Astrocyte (in vitro differentiated cells and primary cell): ENCODE results near the gene SARDH. TPM values are rescaled to one million over a fixed set of nuclear protein-coding genes. Genes with fewer than 3 reads are reported as not detected.

Experiments used
- DNase-seq: peaks from one replicate; pipeline ENCODE4 v3.0.0-alpha.2; 2010; ENCODE audit warnings: low read depth
- FAIRE-seq: peaks from 2 replicates; lab custom pipeline; 2011; peaks lifted over from hg19 to GRCh38; lab: Jason Lieb, UNC
- H2AFZ ChIP-seq: 2 replicates; pipeline ENCODE4 v1.6.0; 2012; ENCODE audit warnings: low read depth, low read length, inconsistent platforms
- H3K27ac ChIP-seq: 2 replicates; pipeline ENCODE4 v1.5.1; 2011; ENCODE audit warnings: low read depth, low read length, inconsistent platforms
- H3K27me3 ChIP-seq: 2 replicates; pipeline ENCODE4 v1.6.0; 2011; ENCODE audit warnings: low read length, inconsistent platforms; ENCODE audit not compliant: insufficient read depth
- H3K36me3 ChIP-seq: 2 replicates; pipeline ENCODE4 v1.5.1; 2011; ENCODE audit warnings: low read length, inconsistent platforms; ENCODE audit not compliant: insufficient read depth
- H3K4me1 ChIP-seq: 2 replicates; pipeline ENCODE4 v1.5.1; 2011; ENCODE audit warnings: low read length, inconsistent platforms; ENCODE audit not compliant: insufficient read depth
- H3K4me2 ChIP-seq: 2 replicates; pipeline ENCODE4 v1.6.0; 2012; ENCODE audit warnings: low read length, inconsistent platforms
- H3K4me3 ChIP-seq: 2 replicates; pipeline ENCODE4 v1.5.1; 2011; ENCODE audit warnings: low read depth, mild to moderate bottlenecking, low read length, inconsistent platforms; ENCODE audit not compliant: insufficient read depth
- H3K79me2 ChIP-seq: 2 replicates; pipeline ENCODE4 v1.6.0; 2012; ENCODE audit warnings: mild to moderate bottlenecking, low read length, inconsistent platforms; ENCODE audit not compliant: insufficient read depth
- H3K9ac ChIP-seq: 2 replicates; pipeline ENCODE4 v1.6.0; 2012; ENCODE audit warnings: mild to moderate bottlenecking, low read length, inconsistent platforms
- H3K9me3 ChIP-seq: 2 replicates; pipeline ENCODE4 v1.5.1; 2012; ENCODE audit warnings: low read depth, mild to moderate bottlenecking, low read length, inconsistent platforms; ENCODE audit not compliant: insufficient read depth
- H4K20me1 ChIP-seq: 2 replicates; pipeline ENCODE4 v1.6.0; 2012; ENCODE audit warnings: low read length, inconsistent platforms; ENCODE audit not compliant: insufficient read depth
- H3K27ac Mint-ChIP-seq: one replicate; pipeline ENCODE4 v1.8.0; 2021; ENCODE audit warnings: mild to moderate bottlenecking, mixed read lengths; ENCODE audit not compliant: unreplicated experiment
- H3K27me3 Mint-ChIP-seq: one replicate; pipeline ENCODE4 v1.8.0; 2021; ENCODE audit warnings: low read depth, mixed read lengths; ENCODE audit not compliant: unreplicated experiment
- H3K36me3 Mint-ChIP-seq: one replicate; pipeline ENCODE4 v1.8.0; 2021; ENCODE audit warnings: low read depth, mixed read lengths; ENCODE audit not compliant: unreplicated experiment
- H3K4me1 Mint-ChIP-seq: one replicate; pipeline ENCODE4 v1.8.0; 2021; ENCODE audit warnings: low read depth, mixed read lengths; ENCODE audit not compliant: unreplicated experiment
- H3K4me3 Mint-ChIP-seq: one replicate; pipeline ENCODE4 v1.8.0; 2021; ENCODE audit warnings: mild to moderate bottlenecking, moderate library complexity, mixed read lengths; ENCODE audit not compliant: unreplicated experiment
- H3K9me3 Mint-ChIP-seq: one replicate; pipeline ENCODE4 v1.8.0; 2021; ENCODE audit warnings: mild to moderate bottlenecking, mixed read lengths; ENCODE audit not compliant: unreplicated experiment
- EZH2 ChIP-seq: IDR thresholded peaks from 2 replicates; pipeline ENCODE4 v1.6.1; 2012; ENCODE audit warnings: mild to moderate bottlenecking, low read length, inconsistent platforms; ENCODE audit not compliant: insufficient read depth
- total RNA-seq: library from RNA; stranded (reverse); gene quantifications from 2 replicates; pipeline ENCODE4 v1.2.1, GENCODE V29; 2021
- TF ChIP-seq, protein P1 (sequence below): IDR thresholded peaks from 2 replicates; pipeline ENCODE4 v1.5.1; 2011; ENCODE audit warnings: low read depth, mild to moderate bottlenecking, inconsistent platforms, low read length, moderate library complexity; ENCODE audit not compliant: insufficient read depth

SARDH gene
- total RNA-seq, 1 donor from 2014 or later = 2.8 TPM

DNA sequence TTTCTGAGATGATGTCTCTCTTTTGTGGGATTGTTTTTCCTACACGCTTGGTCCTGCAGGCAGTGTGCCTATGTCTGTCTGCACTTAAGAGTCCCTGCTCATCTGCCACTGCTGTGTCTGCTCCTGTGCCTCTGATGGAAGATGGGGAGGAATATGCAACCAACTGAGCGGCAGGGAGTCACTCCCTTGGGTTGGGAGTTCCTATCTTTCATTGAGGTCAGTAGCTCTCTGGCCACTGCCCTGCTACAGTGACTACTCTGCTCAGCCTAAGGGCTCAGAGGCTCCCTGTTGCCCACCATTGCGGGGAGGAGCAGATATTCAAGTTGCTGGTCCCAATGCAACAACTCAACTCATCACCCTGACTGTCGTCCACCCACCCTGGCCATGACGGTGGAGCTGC is 115.6 kb downstream of the SARDH start:
- Histone ChIP-seq H3K4me1 (no peaks in the 10 kb centered on the region), H2AFZ (no peak overlapping the region), H3K4me2 (no peak overlapping the region), H3K9me3 (peaks cover 4% of the 10 kb centered on the region), H3K27me3 (peaks cover 35% of the 10 kb centered on the region), H3K79me2 (no peaks in the 10 kb centered on the region), H3K4me3 (no peak overlapping the region), H3K36me3 (no peaks in the 10 kb centered on the region), H3K27ac (no peak overlapping the region), H3K9ac (no peak overlapping the region), H4K20me1 (no peaks in the 10 kb centered on the region)
- no peak for FAIRE-seq
- Mint-ChIP-seq H3K27ac (no peak overlapping the region), H3K4me3 (no peak overlapping the region), H3K4me1 (peaks cover 3% of the 10 kb centered on the region), H3K27me3 (peaks cover 77% of the 10 kb centered on the region), H3K9me3 (peaks cover 31% of the 10 kb centered on the region), H3K36me3 (peaks cover 3% of the 10 kb centered on the region)
- TF ChIP-seq, protein P1, sequence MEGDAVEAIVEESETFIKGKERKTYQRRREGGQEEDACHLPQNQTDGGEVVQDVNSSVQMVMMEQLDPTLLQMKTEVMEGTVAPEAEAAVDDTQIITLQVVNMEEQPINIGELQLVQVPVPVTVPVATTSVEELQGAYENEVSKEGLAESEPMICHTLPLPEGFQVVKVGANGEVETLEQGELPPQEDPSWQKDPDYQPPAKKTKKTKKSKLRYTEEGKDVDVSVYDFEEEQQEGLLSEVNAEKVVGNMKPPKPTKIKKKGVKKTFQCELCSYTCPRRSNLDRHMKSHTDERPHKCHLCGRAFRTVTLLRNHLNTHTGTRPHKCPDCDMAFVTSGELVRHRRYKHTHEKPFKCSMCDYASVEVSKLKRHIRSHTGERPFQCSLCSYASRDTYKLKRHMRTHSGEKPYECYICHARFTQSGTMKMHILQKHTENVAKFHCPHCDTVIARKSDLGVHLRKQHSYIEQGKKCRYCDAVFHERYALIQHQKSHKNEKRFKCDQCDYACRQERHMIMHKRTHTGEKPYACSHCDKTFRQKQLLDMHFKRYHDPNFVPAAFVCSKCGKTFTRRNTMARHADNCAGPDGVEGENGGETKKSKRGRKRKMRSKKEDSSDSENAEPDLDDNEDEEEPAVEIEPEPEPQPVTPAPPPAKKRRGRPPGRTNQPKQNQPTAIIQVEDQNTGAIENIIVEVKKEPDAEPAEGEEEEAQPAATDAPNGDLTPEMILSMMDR = no peak
- no peak for TF ChIP-seq EZH2
- DNase-seq = no peak

DNA sequence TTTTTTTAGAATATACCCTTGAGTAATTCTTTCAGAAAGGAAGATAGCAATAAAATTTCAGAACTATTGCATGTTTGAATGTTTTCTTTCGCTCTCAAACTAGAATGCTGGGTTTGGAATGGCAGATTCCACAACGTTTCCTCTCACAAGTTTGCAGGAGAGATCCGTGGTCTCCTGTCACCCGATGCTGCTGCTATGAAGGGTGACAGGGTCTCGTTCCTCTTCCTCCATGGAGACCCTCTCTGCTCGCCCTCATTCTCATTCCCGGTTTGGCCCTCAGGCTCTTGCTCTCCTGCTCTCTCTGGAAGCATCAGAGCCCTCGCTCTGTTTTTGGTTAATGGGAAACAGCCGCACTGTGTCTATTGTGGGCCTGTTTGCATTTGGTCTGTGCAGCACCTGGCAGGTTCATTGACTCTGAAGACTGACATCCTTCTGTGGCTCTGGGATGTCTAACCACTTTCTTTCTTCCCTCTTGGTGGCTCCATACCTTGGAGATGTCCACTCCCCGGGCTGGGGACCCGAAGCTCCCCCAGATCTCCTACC is 116.4 kb downstream of the SARDH start:
- FAIRE-seq (no peak), DNase-seq (no peak)
- H3K4me1 ChIP-seq = no peaks in the 10 kb centered on the region
- H3K36me3 ChIP-seq = no peaks in the 10 kb centered on the region
- no peak overlapping the region for H3K9ac ChIP-seq
- no peak overlapping the region for H3K27ac Mint-ChIP-seq
- no peak overlapping the region for H3K27ac ChIP-seq
- peaks cover 4% of the 10 kb centered on the region for H3K9me3 ChIP-seq
- peaks cover 3% of the 10 kb centered on the region for H3K4me1 Mint-ChIP-seq
- H3K36me3 Mint-ChIP-seq = peaks cover 3% of the 10 kb centered on the region
- TF ChIP-seq, protein P1 = no peak
- TF ChIP-seq EZH2 = no peak
- H3K4me3 Mint-ChIP-seq = no peak overlapping the region
- peaks cover 25% of the 10 kb centered on the region for H3K9me3 Mint-ChIP-seq
- H3K4me3 ChIP-seq = no peak overlapping the region
- no peaks in the 10 kb centered on the region for H3K79me2 ChIP-seq
- H3K27me3 Mint-ChIP-seq = peaks cover 77% of the 10 kb centered on the region
- H3K4me2 ChIP-seq = no peak overlapping the region
- no peaks in the 10 kb centered on the region for H4K20me1 ChIP-seq
- peaks cover 31% of the 10 kb centered on the region for H3K27me3 ChIP-seq
- no peak overlapping the region for H2AFZ ChIP-seq

DNA sequence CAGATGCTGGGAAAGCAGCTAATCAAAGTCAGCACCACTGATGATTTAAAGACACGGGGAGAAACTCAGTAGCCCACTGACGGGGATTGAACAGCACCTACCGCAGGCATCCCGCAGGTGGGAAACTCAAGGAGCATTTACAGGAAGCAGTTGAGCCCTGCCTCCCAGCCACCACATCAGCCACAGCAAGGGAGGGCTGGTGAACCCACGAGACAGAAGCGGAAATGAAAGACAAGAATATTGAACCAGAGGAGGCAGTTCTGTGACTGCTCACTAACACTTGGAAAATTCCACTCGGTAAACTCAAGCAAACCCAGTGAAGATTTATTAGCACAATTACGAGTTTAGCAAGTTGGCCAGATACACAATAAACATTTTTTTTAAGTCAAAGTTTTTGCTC is 118.4 kb downstream of the SARDH start:
- no peak for DNase-seq
- Mint-ChIP-seq H3K27ac (no peak overlapping the region), H3K27me3 (peaks cover 78% of the 10 kb centered on the region), H3K4me1 (peaks cover 3% of the 10 kb centered on the region), H3K36me3 (peaks cover 3% of the 10 kb centered on the region), H3K4me3 (no peak overlapping the region), H3K9me3 (peaks cover 12% of the 10 kb centered on the region)
- Histone ChIP-seq H3K4me3 (no peak overlapping the region), H3K4me1 (no peaks in the 10 kb centered on the region), H3K4me2 (no peak overlapping the region), H3K27me3 (peaks cover 42% of the 10 kb centered on the region), H3K9me3 (no peaks in the 10 kb centered on the region), H4K20me1 (no peaks in the 10 kb centered on the region), H2AFZ (no peak overlapping the region), H3K9ac (no peak overlapping the region), H3K79me2 (no peaks in the 10 kb centered on the region), H3K27ac (no peak overlapping the region), H3K36me3 (no peaks in the 10 kb centered on the region)
- FAIRE-seq = no peak
- no peak for TF ChIP-seq EZH2
- TF ChIP-seq, protein P1 = no peak
